Measurements from ENCODE around the gene PTPRT. TPM values are rescaled to one million over a fixed set of nuclear protein-coding genes. Genes with fewer than 3 reads are reported as not detected.

Gene PTPRT
- total and polyA plus RNA-seq, 2 of the 4 experiments (the other 2 are of a cell fraction): not detected

GRCh38 chr20:42556575-42556974 lies 633.1 kb downstream of the PTPRT start:
- no peak overlapping the region for H3K4me2 ChIP-seq (ENCODE audit: low read depth, low read length)
- no peak overlapping the region for H2AFZ ChIP-seq (replicated peaks; ENCODE audit: low read length, poor library complexity)
- H3K4ac ChIP-seq (ENCODE audit: low read depth, low read length): no peak overlapping the region
- intact Hi-C loops (cut with micrococcal nuclease) (no loop called here), in situ Hi-C loops (cut with MboI; ENCODE audit: low sequenced_read_pairs) (no loop called here), dilution Hi-C loops (cut with HindIII; ENCODE audit: low sequenced_read_pairs, unreplicated experiment) (no loop called here)
- no peaks in the 10 kb centered on the region for H3K36me3 ChIP-seq (ENCODE audit: control insufficient read depth, insufficient read depth, low read length)
- TF ChIP-seq MXI1 (IDR thresholded peaks at IDR 0.05; ENCODE audit: borderline replicate concordance, low read depth, low read length): no peak
- TF ChIP-seq RCOR1 (IDR thresholded peaks at IDR 0.05; ENCODE audit: insufficient replicate concordance, low read length): no peak
- H2AK5ac ChIP-seq (ENCODE audit: low read depth, low read length): no peak overlapping the region
- no peak overlapping the region for H4K8ac ChIP-seq (ENCODE audit: low read depth in 2 of 2, low read length in 2 of 2)
- ChIA-PET CTCF (no interaction called here), POLR2A (ENCODE audit: unreplicated experiment) (no interaction called here)
- no peak overlapping the region for H2BK5ac ChIP-seq (ENCODE audit: low read depth, low read length, poor library complexity, severe bottlenecking)
- no peaks in the 10 kb centered on the region for H3K27me3 ChIP-seq (ENCODE audit: control insufficient read depth, insufficient read depth, low read length)
- no peak overlapping the region for H2BK20ac ChIP-seq (ENCODE audit: low read depth, low read length)
- no TSS peak for BruUV-seq (replicated peaks)
- no peaks in the 10 kb centered on the region for H3K79me1 ChIP-seq (ENCODE audit: low read depth in 1 of 2, low read length in 2 of 2)
- H3K9me3 ChIP-seq (ENCODE audit: control insufficient read depth, insufficient read depth, low read length): peaks cover 28% of the 10 kb centered on the region
- H2BK120ac ChIP-seq (ENCODE audit: low read depth, low read length): no peak overlapping the region
- no peak overlapping the region for H3K14ac ChIP-seq (replicated peaks; ENCODE audit: low read depth, low read length)
- H4K91ac ChIP-seq (ENCODE audit: insufficient read depth, low read depth, low read length): no peak overlapping the region
- no peak overlapping the region for H2AK9ac ChIP-seq (replicated peaks; ENCODE audit: low read depth, low read length, poor library complexity)
- no peaks in the 10 kb centered on the region for H3K9me1 ChIP-seq (ENCODE audit: insufficient read depth, low read length)
- H3K56ac ChIP-seq (ENCODE audit: extremely low read depth, insufficient read depth, low read length): no peak overlapping the region
- H4K5ac ChIP-seq (ENCODE audit: low read depth, low read length): no peak overlapping the region
- no CpG with 5 or more reads among the region's 2 CpGs for WGBS, 2 experiments (ENCODE audit: extremely low coverage in 2 of 2, insufficient read length in 1 of 2)
- no peak overlapping the region for H3K27ac ChIP-seq (ENCODE audit: insufficient read depth, low read length)
- no peak overlapping the region for H2BK15ac ChIP-seq (ENCODE audit: low read depth, low read length)
- ATAC-seq (ENCODE audit: low read depth): no peak
- H4K20me1 ChIP-seq (ENCODE audit: insufficient read depth, low read length): no peaks in the 10 kb centered on the region
- H3K18ac ChIP-seq (ENCODE audit: low read depth, low read length): no peak overlapping the region
- no peak overlapping the region for H3K23ac ChIP-seq (ENCODE audit: low read depth, low read length)
- H3K9ac ChIP-seq (ENCODE audit: low read depth, low read length): no peak overlapping the region
- H3K4me3 ChIP-seq (ENCODE audit: insufficient read depth, low read depth, low read length): no peak overlapping the region
- DNase-seq: no peak
- no peaks in the 10 kb centered on the region for H3K4me1 ChIP-seq (ENCODE audit: control insufficient read depth, insufficient read depth, low read length)

Measured in IMR-90 (cell line).